Osteoblast (primary cell): ENCODE data around the gene TRIM29. TPM values are rescaled to one million over a fixed set of nuclear protein-coding genes. Genes with fewer than 3 reads are reported as not detected.

Experiments
- DNase-seq: peaks from one replicate; pipeline ENCODE4 v3.0.0; 2011; ENCODE audit warnings: low spot score, mixed read lengths; ENCODE audit not compliant: insufficient read length; ENCODE audit errors: missing footprints
- H2AFZ ChIP-seq: 2 replicates; pipeline ENCODE4 v1.6.0; 2011; ENCODE audit warnings: mild to moderate bottlenecking, low read length
- H3K27ac ChIP-seq: 2 replicates; pipeline ENCODE4 v1.5.1; 2011; ENCODE audit warnings: mild to moderate bottlenecking, low read depth, low read length, moderate library complexity
- H3K27me3 ChIP-seq: 2 replicates; pipeline ENCODE4 v1.6.0; 2012; ENCODE audit warnings: mild to moderate bottlenecking, control low read depth, inconsistent platforms, low read length, moderate library complexity; ENCODE audit not compliant: insufficient read depth
- H3K36me3 ChIP-seq: 2 replicates; pipeline ENCODE4 v1.5.1; 2011; ENCODE audit warnings: mild to moderate bottlenecking, low read length, control low read depth, moderate library complexity; ENCODE audit not compliant: insufficient read depth
- H3K4me1 ChIP-seq: 2 replicates; pipeline ENCODE4 v1.5.1; 2011; ENCODE audit warnings: mild to moderate bottlenecking, low read length, control low read depth, moderate library complexity; ENCODE audit not compliant: insufficient read depth
- H3K4me2 ChIP-seq: 2 replicates; pipeline ENCODE4 v1.6.0; 2011; ENCODE audit warnings: mild to moderate bottlenecking, low read length; ENCODE audit not compliant: insufficient read depth
- H3K4me3 ChIP-seq: fragments of 200-600 bp; sonication (generic); 3 replicates; pipeline ENCODE4 v1.5.1; 2012; ENCODE audit warnings: mild to moderate bottlenecking, low read length, inconsistent platforms; ENCODE audit not compliant: insufficient read depth
- H3K79me2 ChIP-seq: 2 replicates; pipeline ENCODE4 v1.6.0; 2012; ENCODE audit warnings: mild to moderate bottlenecking, low read length, control low read depth, inconsistent platforms; ENCODE audit not compliant: insufficient read depth
- H3K9me3 ChIP-seq: 2 replicates; pipeline ENCODE4 v1.5.1; 2011; ENCODE audit warnings: low read depth, low read length, control low read depth
- H4K20me1 ChIP-seq: 2 replicates; pipeline ENCODE4 v1.6.0; 2012; ENCODE audit warnings: mild to moderate bottlenecking, low read length, control low read depth; ENCODE audit not compliant: insufficient read depth
- total RNA-seq: library from RNA; depleted of rRNA; stranded (reverse); fragments of >200 nt; gene quantifications from 2 replicates; pipeline ENCODE4 v1.2.3, GENCODE V29; 2012
- TF ChIP-seq, protein P1 (sequence below): IDR thresholded peaks from 2 replicates; pipeline ENCODE4 v1.5.1; 2011; ENCODE audit warnings: mild to moderate bottlenecking, low read depth, low read length, moderate library complexity; ENCODE audit errors: extremely low read depth

The TRIM29 gene
- total RNA-seq, 1 donor: 0.36 TPM

DNA sequence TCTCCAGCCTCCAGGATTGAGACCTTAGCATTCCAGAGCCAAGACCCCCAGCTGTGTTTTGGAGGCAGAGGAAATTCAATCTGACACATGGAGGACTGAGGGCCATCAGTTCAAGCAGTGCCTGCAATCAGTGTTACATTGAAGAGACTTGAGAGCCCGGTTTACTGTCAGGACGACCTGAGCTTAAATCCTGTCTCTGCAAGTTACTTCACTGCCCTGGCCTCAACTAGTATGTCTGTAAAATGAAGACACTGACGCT lies 35.1 kb downstream of the TRIM29 start:
- no peak overlapping the region for H3K27ac ChIP-seq
- no peaks in the 10 kb centered on the region for H3K79me2 ChIP-seq
- H3K4me2 ChIP-seq: no peak overlapping the region
- H3K36me3 ChIP-seq: no peaks in the 10 kb centered on the region
- no peak overlapping the region for H3K4me3 ChIP-seq
- DNase-seq: no peak
- TF ChIP-seq, protein P1, sequence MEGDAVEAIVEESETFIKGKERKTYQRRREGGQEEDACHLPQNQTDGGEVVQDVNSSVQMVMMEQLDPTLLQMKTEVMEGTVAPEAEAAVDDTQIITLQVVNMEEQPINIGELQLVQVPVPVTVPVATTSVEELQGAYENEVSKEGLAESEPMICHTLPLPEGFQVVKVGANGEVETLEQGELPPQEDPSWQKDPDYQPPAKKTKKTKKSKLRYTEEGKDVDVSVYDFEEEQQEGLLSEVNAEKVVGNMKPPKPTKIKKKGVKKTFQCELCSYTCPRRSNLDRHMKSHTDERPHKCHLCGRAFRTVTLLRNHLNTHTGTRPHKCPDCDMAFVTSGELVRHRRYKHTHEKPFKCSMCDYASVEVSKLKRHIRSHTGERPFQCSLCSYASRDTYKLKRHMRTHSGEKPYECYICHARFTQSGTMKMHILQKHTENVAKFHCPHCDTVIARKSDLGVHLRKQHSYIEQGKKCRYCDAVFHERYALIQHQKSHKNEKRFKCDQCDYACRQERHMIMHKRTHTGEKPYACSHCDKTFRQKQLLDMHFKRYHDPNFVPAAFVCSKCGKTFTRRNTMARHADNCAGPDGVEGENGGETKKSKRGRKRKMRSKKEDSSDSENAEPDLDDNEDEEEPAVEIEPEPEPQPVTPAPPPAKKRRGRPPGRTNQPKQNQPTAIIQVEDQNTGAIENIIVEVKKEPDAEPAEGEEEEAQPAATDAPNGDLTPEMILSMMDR: no peak
- no peaks in the 10 kb centered on the region for H3K4me1 ChIP-seq
- no peaks in the 10 kb centered on the region for H3K9me3 ChIP-seq
- H3K27me3 ChIP-seq: peaks cover 53% of the 10 kb centered on the region
- no peaks in the 10 kb centered on the region for H4K20me1 ChIP-seq
- H2AFZ ChIP-seq: no peak overlapping the region

DNA sequence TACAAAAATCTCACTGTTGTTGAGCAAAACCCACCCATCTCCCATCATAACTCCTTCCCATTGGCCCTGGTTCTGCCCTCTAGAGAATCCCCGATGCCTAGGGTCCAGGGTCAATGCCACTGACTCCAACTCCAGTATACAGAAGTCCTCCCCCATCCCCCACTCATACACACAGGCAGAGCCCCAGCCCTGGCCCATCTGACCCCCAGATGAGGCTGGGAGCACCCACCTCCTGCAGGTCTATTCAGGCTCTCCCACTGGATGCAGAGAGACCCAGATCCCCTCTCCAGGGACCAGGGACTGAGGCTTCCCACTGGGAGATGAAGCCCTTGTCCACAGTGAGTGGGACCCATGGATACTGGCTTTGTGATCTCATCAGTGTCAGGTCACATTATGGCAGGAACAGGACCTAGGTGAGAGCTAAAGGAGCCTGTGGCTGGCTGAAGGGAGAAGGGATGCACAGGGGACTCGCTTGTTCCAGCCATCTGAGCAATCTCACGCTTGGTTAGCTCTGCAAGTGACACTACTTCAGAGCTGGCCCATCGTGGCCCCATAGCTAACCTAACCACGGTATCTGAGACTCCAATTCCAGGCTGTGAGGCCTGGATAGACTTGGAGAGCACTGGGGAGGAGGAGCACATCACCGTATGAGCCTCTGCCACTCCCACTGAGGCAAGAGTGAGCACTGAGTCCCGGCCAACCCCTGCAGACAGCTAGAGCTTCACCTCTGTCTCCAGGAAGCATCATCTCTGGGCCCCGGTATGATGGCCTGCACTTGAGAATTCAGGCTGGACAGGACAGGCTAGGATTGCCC lies 35.7 kb downstream of the TRIM29 start:
- H3K4me1 ChIP-seq: no peaks in the 10 kb centered on the region
- H3K79me2 ChIP-seq: no peaks in the 10 kb centered on the region
- H3K27me3 ChIP-seq: peaks cover 48% of the 10 kb centered on the region
- H3K36me3 ChIP-seq: no peaks in the 10 kb centered on the region
- H4K20me1 ChIP-seq: no peaks in the 10 kb centered on the region
- H3K27ac ChIP-seq: no peak overlapping the region
- H3K4me2 ChIP-seq: no peak overlapping the region
- peak; percentile 67 for DNase-seq
- no peak overlapping the region for H3K4me3 ChIP-seq
- TF ChIP-seq, protein P1: no peak
- H3K9me3 ChIP-seq: no peaks in the 10 kb centered on the region
- no peak overlapping the region for H2AFZ ChIP-seq

- TF ChIP-seq, protein P1: no peak
- no peaks in the 10 kb centered on the region for H3K36me3 ChIP-seq
- DNase-seq: peak; percentile 18
- no peak overlapping the region for H3K4me2 ChIP-seq
- H3K4me1 ChIP-seq: no peaks in the 10 kb centered on the region
- peaks cover 22% of the 10 kb centered on the region for H3K27me3 ChIP-seq
- H3K4me3 ChIP-seq: no peak overlapping the region
- H3K27ac ChIP-seq: no peak overlapping the region
- H3K79me2 ChIP-seq: no peaks in the 10 kb centered on the region
- no peak overlapping the region for H2AFZ ChIP-seq
- H3K9me3 ChIP-seq: no peaks in the 10 kb centered on the region
- H4K20me1 ChIP-seq: no peaks in the 10 kb centered on the region
These were observed 39.4 kb downstream of the TRIM29 start for GRCh38 chr11:120098503-120099020.

- no peak overlapping the region for H3K27ac ChIP-seq
- TF ChIP-seq, protein P1: no peak
- no peaks in the 10 kb centered on the region for H3K36me3 ChIP-seq
- H3K4me3 ChIP-seq: no peak overlapping the region
- H3K79me2 ChIP-seq: no peaks in the 10 kb centered on the region
- peak; percentile 43 for DNase-seq
- H4K20me1 ChIP-seq: no peaks in the 10 kb centered on the region
- no peak overlapping the region for H3K4me2 ChIP-seq
- no peaks in the 10 kb centered on the region for H3K9me3 ChIP-seq
- peaks cover 21% of the 10 kb centered on the region for H3K27me3 ChIP-seq
- no peak overlapping the region for H2AFZ ChIP-seq
- no peaks in the 10 kb centered on the region for H3K4me1 ChIP-seq
These were observed 40.1 kb downstream of the TRIM29 start for GRCh38 chr11:120097721-120098385.
